IMR-90 (cell line): ENCODE results near the gene PHAF1. TPM values are rescaled to one million over a fixed set of nuclear protein-coding genes. Genes with fewer than 3 reads are reported as not detected.
A peak's percentile ranks its signal among the peaks of the same experiment; 100 is the strongest.

Source experiments
- ATAC-seq: fragments of 200-7000 bp; cut with Tn5 transposase; 2 replicates; pipeline ENCODE4 v1.9.1; 2020; ENCODE audit warnings: low read depth, mild to moderate bottlenecking, moderate library complexity
- BruUV-seq: library from RNA; stranded (reverse); fragments of 400-500 nt; replicated peaks from 2 replicates; lab custom pipeline; 2021; lab: Mats Ljungman, UMichigan
- CTCF ChIA-PET: fragments of 300-600 bp; formaldehyde crosslinking; extraction: SDS; loops from one replicate; lab custom pipeline; 2021; ENCODE audit warnings: antibody characterized with exemption; lab: Yijun Ruan, JAX
- POLR2A ChIA-PET: fragments of 300-600 bp; sonication (Branson Sonifier 250); formaldehyde crosslinking; loops from one replicate; lab custom pipeline; 2022; ENCODE audit warnings: antibody characterized with exemption; ENCODE audit not compliant: unreplicated experiment; lab: Charles Lee
- DNase-seq: peaks from one replicate; pipeline ENCODE4 v3.0.0; 2013
- H2AFZ ChIP-seq: replicated peaks from 2 replicates; pipeline ENCODE3; 2013; ENCODE audit warnings: low read length, mild to moderate bottlenecking; ENCODE audit not compliant: poor library complexity
- H2AK5ac ChIP-seq: 2 replicates; pipeline ENCODE4 v1.6.1; 2013; ENCODE audit warnings: low read depth, low read length, inconsistent platforms
- H2AK9ac ChIP-seq: replicated peaks from 2 replicates; pipeline ENCODE3; 2013; ENCODE audit warnings: mild to moderate bottlenecking, low read depth, low read length, moderate library complexity; ENCODE audit not compliant: poor library complexity
- H2BK120ac ChIP-seq: 2 replicates; pipeline ENCODE4 v1.6.1; 2013; ENCODE audit warnings: low read depth, low read length, inconsistent platforms
- H2BK15ac ChIP-seq: 3 replicates; pipeline ENCODE4 v1.6.1; 2013; ENCODE audit warnings: low read depth, low read length, inconsistent platforms
- H2BK20ac ChIP-seq: 2 replicates; pipeline ENCODE4 v1.6.1; 2013; ENCODE audit warnings: low read depth, mild to moderate bottlenecking, inconsistent platforms, low read length, moderate library complexity
- H2BK5ac ChIP-seq: 2 replicates; pipeline ENCODE4 v1.6.1; 2013; ENCODE audit warnings: mild to moderate bottlenecking, low read depth, low read length, inconsistent platforms; ENCODE audit not compliant: poor library complexity, severe bottlenecking
- H3K14ac ChIP-seq: replicated peaks from 2 replicates; pipeline ENCODE4 v1.6.1; 2013; ENCODE audit warnings: low read depth, low read length, inconsistent platforms
- H3K18ac ChIP-seq: 2 replicates; pipeline ENCODE4 v1.6.1; 2013; ENCODE audit warnings: low read depth, low read length, control low read depth
- H3K23ac ChIP-seq: 2 replicates; pipeline ENCODE4 v1.6.1; 2013; ENCODE audit warnings: low read depth, low read length, inconsistent platforms
- H3K27ac ChIP-seq: 2 replicates; pipeline ENCODE4 v1.5.1; 2013; ENCODE audit warnings: mild to moderate bottlenecking, control low read depth, low read length; ENCODE audit not compliant: insufficient read depth
- H3K27me3 ChIP-seq: 2 replicates; pipeline ENCODE4 v1.6.1; 2013; ENCODE audit warnings: low read length; ENCODE audit not compliant: control insufficient read depth, insufficient read depth
- H3K36me3 ChIP-seq: 2 replicates; pipeline ENCODE4 v1.6.1; 2013; ENCODE audit warnings: low read length, mixed read lengths; ENCODE audit not compliant: control insufficient read depth, insufficient read depth
- H3K4ac ChIP-seq: 2 replicates; pipeline ENCODE4 v1.6.1; 2013; ENCODE audit warnings: low read depth, low read length, inconsistent platforms
- H3K4me1 ChIP-seq: 2 replicates; pipeline ENCODE4 v1.6.1; 2013; ENCODE audit warnings: low read length, mixed read lengths; ENCODE audit not compliant: control insufficient read depth, insufficient read depth
- H3K4me2 ChIP-seq: 2 replicates; pipeline ENCODE4 v1.6.1; 2013; ENCODE audit warnings: low read depth, mild to moderate bottlenecking, control low read depth, low read length, moderate library complexity
- H3K4me3 ChIP-seq: 2 replicates; pipeline ENCODE4 v1.5.1; 2013; ENCODE audit warnings: low read depth, mild to moderate bottlenecking, control low read depth, low read length, moderate library complexity; ENCODE audit not compliant: insufficient read depth
- H3K56ac ChIP-seq: 2 replicates; pipeline ENCODE4 v1.6.1; 2013; ENCODE audit warnings: low read length, inconsistent platforms; ENCODE audit not compliant: insufficient read depth; ENCODE audit errors: extremely low read depth
- H3K79me1 ChIP-seq, 2 experiments: 2 replicates each; pipeline ENCODE4 v1.6.1; 2013; ENCODE audit warnings: low read length in 2 of 2, inconsistent platforms in 1 of 2, low read depth in 1 of 2
- H3K9ac ChIP-seq: 2 replicates; pipeline ENCODE4 v1.6.1; 2013; ENCODE audit warnings: low read depth, low read length, control low read depth
- H3K9me1 ChIP-seq: 2 replicates; pipeline ENCODE4 v1.6.1; 2013; ENCODE audit warnings: low read length, inconsistent platforms; ENCODE audit not compliant: insufficient read depth
- H3K9me3 ChIP-seq: 2 replicates; pipeline ENCODE4 v1.6.1; 2013; ENCODE audit warnings: low read length; ENCODE audit not compliant: control insufficient read depth, insufficient read depth
- H4K20me1 ChIP-seq: 2 replicates; pipeline ENCODE4 v1.6.1; 2013; ENCODE audit warnings: low read length, inconsistent platforms; ENCODE audit not compliant: insufficient read depth
- H4K5ac ChIP-seq: 2 replicates; pipeline ENCODE4 v1.6.1; 2013; ENCODE audit warnings: mild to moderate bottlenecking, low read depth, low read length, control low read depth
- H4K8ac ChIP-seq, 2 experiments: 2 replicates each; pipeline ENCODE4 v1.6.1; 2013; ENCODE audit warnings: low read depth in 2 of 2, low read length in 2 of 2, control low read depth in 1 of 2, inconsistent platforms in 1 of 2
- H4K91ac ChIP-seq: 2 replicates; pipeline ENCODE4 v1.6.1; 2013; ENCODE audit warnings: low read depth, low read length, inconsistent platforms; ENCODE audit not compliant: insufficient read depth
- BHLHE40 ChIP-seq: fragments of 150-350 bp; IDR thresholded peaks from 2 replicates; pipeline ENCODE4 v1.6.1; 2016; ENCODE audit warnings: mild to moderate bottlenecking, low read depth, low read length
- CHD1 ChIP-seq: IDR thresholded peaks from 2 replicates; pipeline ENCODE4 v1.6.1; 2012; ENCODE audit warnings: low read depth, low read length, improper control_type of control experiment
- FOS ChIP-seq: fragments of 150-350 bp; IDR thresholded peaks from 2 replicates; pipeline ENCODE4 v1.6.1; 2016; ENCODE audit warnings: low read depth, low read length
- MXI1 ChIP-seq: IDR thresholded peaks from 2 replicates; pipeline ENCODE4 v1.6.1; 2012; ENCODE audit warnings: low read depth, mild to moderate bottlenecking, low read length, moderate library complexity, borderline replicate concordance
- NFE2L2 ChIP-seq: fragments of 150-350 bp; IDR thresholded peaks from 2 replicates; pipeline ENCODE4 v1.6.1; 2016; ENCODE audit warnings: low read depth, mild to moderate bottlenecking, low read length
- POLR2A ChIP-seq: IDR thresholded peaks from 2 replicates; pipeline ENCODE4 v1.6.1; 2012; ENCODE audit warnings: mild to moderate bottlenecking, low read depth, low read length
- RAD21 ChIP-seq: IDR thresholded peaks from 2 replicates; pipeline ENCODE4 v1.6.1; 2012; ENCODE audit warnings: low read length, improper control_type of control experiment
- RCOR1 ChIP-seq: IDR thresholded peaks from 2 replicates; pipeline ENCODE4 v1.6.1; 2012; ENCODE audit warnings: mild to moderate bottlenecking, low read length, improper control_type of control experiment; ENCODE audit not compliant: insufficient replicate concordance
- RFX5 ChIP-seq: IDR thresholded peaks from 2 replicates; pipeline ENCODE4 v1.8.0; 2012; ENCODE audit warnings: low read depth, mild to moderate bottlenecking, low read length, moderate library complexity
- SMC3 ChIP-seq: fragments of 150-350 bp; IDR thresholded peaks from 2 replicates; pipeline ENCODE4 v1.6.1; 2016; ENCODE audit warnings: low read depth, mild to moderate bottlenecking, antibody characterized with exemption, low read length, moderate library complexity
- WGBS, 2 experiments: methylation state at CpG; one replicate each; pipeline versions ENCODE4 v1.1.5 to v1.1.7; 2013; ENCODE audit warnings: missing lambda C conversion rate in 2 of 2; ENCODE audit not compliant: insufficient read length in 1 of 2; ENCODE audit errors: extremely low coverage in 2 of 2; 5-methylcytosine and 5-hydroxymethylcytosine counted together
- dilution Hi-C: fragments of 300-500 bp; cut with HindIII; formaldehyde crosslinking; loops from one replicate; pipeline ENCODE4 v1.14.3; 2018; ENCODE audit warnings: low sequenced_read_pairs; ENCODE audit not compliant: unreplicated experiment
- in situ Hi-C: fragments of 300-500 bp; cut with MboI; formaldehyde crosslinking; loops from 3 replicates; pipeline ENCODE4 v1.14.3; 2019; ENCODE audit warnings: low sequenced_read_pairs, inconsistent platforms, mixed read lengths
- intact Hi-C: fragments of 100-400 bp; cut with micrococcal nuclease; formaldehyde crosslinking; loops from 2 replicates; pipeline ENCODE4 v1.10.0; 2022
- polyA plus RNA-seq, 3 experiments: library from polyadenylated mRNA; depleted of rRNA; stranded (reverse); fragments of >200 nt; gene quantifications; 2 replicates each; pipeline ENCODE4 v1.2.3, GENCODE V29; 2012; ENCODE audit warnings: low replicate concordance in 1 of 3
- total RNA-seq: library from RNA; depleted of rRNA; stranded (reverse); fragments of >200 nt; gene quantifications from 2 replicates; pipeline ENCODE4 v1.2.3, GENCODE V29; 2012
- TF ChIP-seq, protein P1 (sequence below): conservative IDR thresholded peaks from 2 replicates; pipeline ENCODE4 v1.5.1; 2012; ENCODE audit warnings: mild to moderate bottlenecking, low read depth, low read length, improper control_type of control experiment
- TF ChIP-seq, protein P2 (sequence below): fragments of 150-350 bp; IDR thresholded peaks from 2 replicates; pipeline ENCODE4 v1.6.1; 2017; ENCODE audit warnings: mild to moderate bottlenecking, antibody characterized with exemption, low read length, low read depth
- TF ChIP-seq, protein P3 (sequence below): fragments of 150-350 bp; IDR thresholded peaks from 2 replicates; pipeline ENCODE4 v1.6.1; 2016; ENCODE audit warnings: low read depth, mild to moderate bottlenecking, low read length, moderate library complexity, borderline replicate concordance

The PHAF1 gene
- total and polyA plus RNA-seq, 2 of the 4 experiments (the other 2 are of a cell fraction), result 14.0 to 19.8 TPM

DNA sequence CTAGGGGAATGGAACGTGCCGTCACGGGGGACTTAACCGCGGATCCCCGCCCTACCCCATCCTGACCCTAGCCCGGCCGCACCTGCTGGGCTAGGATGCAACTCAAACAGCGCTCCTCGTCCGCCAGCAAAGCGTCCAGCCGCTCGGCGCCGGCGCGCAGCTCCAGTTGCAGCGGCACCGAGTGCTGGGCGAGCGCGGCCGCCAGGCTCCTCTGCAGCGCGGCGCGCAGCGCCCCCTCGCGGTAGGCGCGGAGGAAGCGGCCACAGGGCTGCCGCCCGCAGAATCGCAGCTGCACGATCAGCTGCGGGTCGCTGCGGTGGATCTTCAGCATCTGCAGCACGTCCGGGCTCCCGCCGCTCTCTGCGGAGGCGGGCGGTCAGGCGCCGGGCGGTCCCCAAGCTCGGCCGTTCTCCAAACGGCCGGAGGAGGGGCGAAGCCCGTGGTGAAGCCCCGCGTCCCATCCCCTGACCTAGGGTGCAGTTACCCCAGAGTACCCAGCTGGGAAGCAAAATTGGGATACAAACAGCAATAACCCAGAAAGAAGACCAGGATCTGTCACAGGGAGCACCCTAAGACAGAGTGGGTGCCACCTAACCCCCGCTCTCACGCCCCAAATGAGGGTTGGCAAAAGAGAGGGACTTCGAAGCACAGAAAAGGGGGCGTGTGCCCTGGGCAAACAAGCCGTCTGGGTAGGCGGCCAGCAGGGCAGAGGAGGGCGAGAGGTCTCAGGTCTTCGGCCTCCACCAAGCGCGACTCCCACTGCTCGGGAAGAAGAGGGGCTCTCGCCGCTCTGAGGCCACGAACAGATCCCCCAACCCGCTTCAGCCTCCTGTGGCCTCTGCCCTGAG, 45.8 kb downstream of the PHAF1 start:
- POLR2A ChIA-PET, result interaction anchor here (1.1 kb wide), 1 partner anchor 127 kb away, joined by 4 read pairs; no protein-coding TSS in a partner anchor
- TF ChIP-seq RCOR1 (peak; percentile 41), CHD1 (no peak), RAD21 (peak; percentile 95), NFE2L2 (no peak), MXI1 (0 out of 2 replicates have a peak, but pooled peaks have one; percentile 46), RFX5 (no peak), POLR2A (peak; percentile 45; the same call in 1 of the 2 replicates), BHLHE40 (no peak; the same call in 1 of the 2 replicates), SMC3 (peak; percentile 97), FOS (no peak)
- TF ChIP-seq, protein P1, sequence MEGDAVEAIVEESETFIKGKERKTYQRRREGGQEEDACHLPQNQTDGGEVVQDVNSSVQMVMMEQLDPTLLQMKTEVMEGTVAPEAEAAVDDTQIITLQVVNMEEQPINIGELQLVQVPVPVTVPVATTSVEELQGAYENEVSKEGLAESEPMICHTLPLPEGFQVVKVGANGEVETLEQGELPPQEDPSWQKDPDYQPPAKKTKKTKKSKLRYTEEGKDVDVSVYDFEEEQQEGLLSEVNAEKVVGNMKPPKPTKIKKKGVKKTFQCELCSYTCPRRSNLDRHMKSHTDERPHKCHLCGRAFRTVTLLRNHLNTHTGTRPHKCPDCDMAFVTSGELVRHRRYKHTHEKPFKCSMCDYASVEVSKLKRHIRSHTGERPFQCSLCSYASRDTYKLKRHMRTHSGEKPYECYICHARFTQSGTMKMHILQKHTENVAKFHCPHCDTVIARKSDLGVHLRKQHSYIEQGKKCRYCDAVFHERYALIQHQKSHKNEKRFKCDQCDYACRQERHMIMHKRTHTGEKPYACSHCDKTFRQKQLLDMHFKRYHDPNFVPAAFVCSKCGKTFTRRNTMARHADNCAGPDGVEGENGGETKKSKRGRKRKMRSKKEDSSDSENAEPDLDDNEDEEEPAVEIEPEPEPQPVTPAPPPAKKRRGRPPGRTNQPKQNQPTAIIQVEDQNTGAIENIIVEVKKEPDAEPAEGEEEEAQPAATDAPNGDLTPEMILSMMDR, result peak; percentile 99
- TF ChIP-seq, protein P2, sequence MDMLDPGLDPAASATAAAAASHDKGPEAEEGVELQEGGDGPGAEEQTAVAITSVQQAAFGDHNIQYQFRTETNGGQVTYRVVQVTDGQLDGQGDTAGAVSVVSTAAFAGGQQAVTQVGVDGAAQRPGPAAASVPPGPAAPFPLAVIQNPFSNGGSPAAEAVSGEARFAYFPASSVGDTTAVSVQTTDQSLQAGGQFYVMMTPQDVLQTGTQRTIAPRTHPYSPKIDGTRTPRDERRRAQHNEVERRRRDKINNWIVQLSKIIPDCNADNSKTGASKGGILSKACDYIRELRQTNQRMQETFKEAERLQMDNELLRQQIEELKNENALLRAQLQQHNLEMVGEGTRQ, result no peak
- TF ChIP-seq, protein P3, sequence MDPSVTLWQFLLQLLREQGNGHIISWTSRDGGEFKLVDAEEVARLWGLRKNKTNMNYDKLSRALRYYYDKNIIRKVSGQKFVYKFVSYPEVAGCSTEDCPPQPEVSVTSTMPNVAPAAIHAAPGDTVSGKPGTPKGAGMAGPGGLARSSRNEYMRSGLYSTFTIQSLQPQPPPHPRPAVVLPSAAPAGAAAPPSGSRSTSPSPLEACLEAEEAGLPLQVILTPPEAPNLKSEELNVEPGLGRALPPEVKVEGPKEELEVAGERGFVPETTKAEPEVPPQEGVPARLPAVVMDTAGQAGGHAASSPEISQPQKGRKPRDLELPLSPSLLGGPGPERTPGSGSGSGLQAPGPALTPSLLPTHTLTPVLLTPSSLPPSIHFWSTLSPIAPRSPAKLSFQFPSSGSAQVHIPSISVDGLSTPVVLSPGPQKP, result no peak

More for the DNA sequence above, 45.8 kb downstream of the PHAF1 start:
- H4K91ac ChIP-seq, result no peak overlapping the region
- H2AFZ ChIP-seq, result peak overlapping the region; percentile 81
- H3K4me1 ChIP-seq, result peaks cover 6% of the 10 kb centered on the region; the same call in 1 of the 2 replicates
- BruUV-seq, result no TSS peak
- dilution Hi-C loops (no loop called here), in situ Hi-C loops (loop anchor here (5.0 kb wide), 1 partner anchor 193 kb away; the partner anchor contains the start of gene CES3), intact Hi-C loops (loop anchor here (1.0 to 10.0 kb wide), 3 partner anchors 178 to 261 kb away; no protein-coding TSS in a partner anchor)
- no peak overlapping the region for H2BK20ac ChIP-seq
- CTCF ChIA-PET, result interaction anchor here (0.6 to 2.1 kb wide), 28 partner anchors 9 to 621 kb away, joined by 3 to 15 read pairs (median 4); partner anchors contain the start of genes CES3, HSF4 and PHAF1
- peaks cover 2% of the 10 kb centered on the region; the same call in 1 of the 2 replicates for H3K9me1 ChIP-seq
- H3K14ac ChIP-seq, result no peak overlapping the region
- H3K4me3 ChIP-seq, result no peak overlapping the region
- no peak overlapping the region for H2AK5ac ChIP-seq
- 3% methylated on average over 49 of the region's 74 CpGs; no CpG with 5 or more reads in 1 of the 2 experiments for WGBS, 2 experiments
- H3K27ac ChIP-seq, result no peak overlapping the region
- H3K9me3 ChIP-seq, result no peaks in the 10 kb centered on the region
- peak overlapping the region; percentile 86 for H2AK9ac ChIP-seq
- no peak overlapping the region for H4K5ac ChIP-seq
- peak overlapping the region; percentile 87 for H3K4me2 ChIP-seq
- H3K27me3 ChIP-seq, result no peaks in the 10 kb centered on the region
- no peak overlapping the region for H3K18ac ChIP-seq
- H3K79me1 ChIP-seq, result peaks cover 10 to 17% of the 10 kb centered on the region in 2 experiments; a peak in 2 of 4 replicates
- no peak overlapping the region for H3K9ac ChIP-seq
- peak; percentile 71 for DNase-seq
- no peak overlapping the region for H2BK15ac ChIP-seq
- H2BK120ac ChIP-seq, result no peak overlapping the region
- no peak overlapping the region for H3K23ac ChIP-seq
- H3K4ac ChIP-seq, result no peak overlapping the region
- H4K8ac ChIP-seq, result no peak overlapping the region
- H3K56ac ChIP-seq, result no peak overlapping the region
- peaks cover 30% of the 10 kb centered on the region for H4K20me1 ChIP-seq
- H3K36me3 ChIP-seq, result no peaks in the 10 kb centered on the region
- ATAC-seq, result peak; percentile 58
- H2BK5ac ChIP-seq, result no peak overlapping the region
